Fibroblast of the conjunctiva (primary cell): ENCODE data around the gene CDK8.

ENCODE experiments used
- DNase-seq: peaks from one replicate; pipeline ENCODE4 v3.0.0-alpha.2; 2010; ENCODE audit warnings: low read depth

CDK8 gene

DNA sequence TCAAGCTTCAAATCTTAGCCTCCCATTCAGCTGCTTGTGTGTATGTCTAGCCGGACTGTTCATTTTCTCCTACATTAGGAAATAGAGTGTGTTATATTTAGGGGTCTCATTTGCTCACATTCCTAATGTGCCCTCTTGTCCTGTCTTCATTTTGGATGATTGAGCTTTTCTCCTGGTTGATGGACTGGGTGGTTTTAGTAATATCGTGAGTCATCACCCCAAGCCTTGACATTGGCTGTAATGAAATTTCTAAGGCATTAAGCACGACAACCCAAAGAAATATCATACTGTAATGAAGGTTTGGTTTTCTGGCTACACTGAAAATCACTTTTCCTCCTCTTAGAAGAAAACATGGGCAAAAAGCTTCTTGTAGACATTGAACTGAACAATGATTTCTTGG lies 192.8 kb downstream of the CDK8 start:
- DNase-seq, result no peak

DNA sequence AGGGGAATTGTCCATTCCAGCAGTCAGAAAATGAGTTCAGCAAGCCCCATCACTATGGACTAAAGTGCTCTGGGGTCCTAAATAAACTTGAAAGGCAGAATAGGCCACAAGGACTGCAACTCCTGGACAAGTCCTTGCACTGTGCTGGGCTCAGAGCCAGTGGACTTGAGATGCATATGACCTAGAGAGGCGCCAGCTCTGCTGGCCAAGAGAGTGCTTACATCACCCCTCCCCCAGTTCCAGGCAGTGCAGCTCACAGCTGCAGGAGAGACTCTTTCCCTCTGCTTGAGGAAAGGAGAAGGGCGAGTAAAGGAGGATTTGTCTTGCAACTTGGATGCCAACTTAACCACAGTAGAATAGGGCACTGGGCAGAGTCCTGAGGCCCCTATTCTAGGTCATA lies 194.1 kb downstream of the CDK8 start:
- no peak for DNase-seq

DNA sequence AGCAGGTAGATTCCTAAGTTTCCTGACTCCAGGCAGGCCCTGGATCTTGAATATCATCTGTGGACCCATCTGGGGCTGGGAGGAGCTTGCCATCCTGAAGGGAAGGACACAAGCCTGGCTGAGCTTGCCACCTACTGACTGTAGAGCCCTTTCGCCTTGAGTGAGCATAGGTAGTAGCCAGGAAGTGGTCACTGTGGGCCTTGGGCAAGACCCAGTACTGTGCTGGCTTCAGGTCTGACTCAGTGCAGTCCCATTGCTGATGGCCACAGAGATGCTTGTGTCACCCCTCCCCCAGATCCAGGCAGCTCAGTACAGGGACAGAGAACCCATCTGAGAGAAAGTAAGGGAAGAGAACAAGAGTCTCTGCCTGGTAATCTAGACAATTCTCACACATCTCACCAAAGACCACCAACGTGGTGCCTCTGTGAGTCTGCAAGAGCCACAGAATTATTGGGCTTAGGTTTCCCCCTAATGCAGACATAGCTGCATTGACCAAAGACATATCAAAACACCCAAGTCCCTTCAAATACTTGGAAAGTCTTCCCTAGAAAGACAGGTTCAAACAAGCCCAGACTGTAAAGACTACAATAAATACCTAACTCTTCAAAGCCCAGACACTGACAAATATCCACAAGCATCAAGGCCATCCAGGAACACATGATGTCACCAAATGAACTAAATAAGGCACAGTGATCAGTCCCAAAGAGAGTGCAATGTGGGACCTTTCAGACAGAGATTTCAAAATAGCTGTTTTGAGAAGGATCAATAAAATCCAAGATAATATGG lies 195.3 kb downstream of the CDK8 start:
- DNase-seq, result no peak
